HL-60 (cell line): ENCODE data around the gene VPS13C.

Experiments
- DNase-seq, 2 experiments: peaks; one replicate each; pipeline ENCODE4 v3.0.0-alpha.2; 2010 to 2020; ENCODE audit warnings: low read depth in 1 of 2, low spot score in 1 of 2
- H3K27ac ChIP-seq: fragments of 250-450 bp; sonication (Bioruptor Pico); replicated peaks from 2 replicates; pipeline ENCODE4 v1.5.1; 2020; ENCODE audit warnings: mild to moderate bottlenecking, moderate library complexity
- H3K27me3 ChIP-seq: fragments of 250-450 bp; sonication (Bioruptor Pico); 2 replicates; pipeline ENCODE4 v1.5.1; 2021; ENCODE audit warnings: mild to moderate bottlenecking, moderate library complexity; ENCODE audit not compliant: insufficient read depth, poor library complexity, severe bottlenecking
- H3K4me3 ChIP-seq: replicated peaks from 2 replicates; pipeline ENCODE4 v1.5.1; 2011; ENCODE audit warnings: mild to moderate bottlenecking, control low read depth, low read length; ENCODE audit not compliant: insufficient read depth
- CTCF ChIP-seq: IDR thresholded peaks from one replicate; pipeline ENCODE4 v1.5.1; 2011; ENCODE audit warnings: low read length, control low read depth, inconsistent platforms; ENCODE audit not compliant: insufficient read depth
- GABPA ChIP-seq: IDR thresholded peaks from 2 replicates; pipeline ENCODE4 v1.6.1; 2012; ENCODE audit warnings: low read depth
- POLR2AphosphoS5 ChIP-seq: IDR thresholded peaks from 2 replicates; pipeline ENCODE4 v1.6.1; 2012; ENCODE audit warnings: low read depth
- REST ChIP-seq: IDR thresholded peaks from 2 replicates; pipeline ENCODE4 v1.6.1; 2012; ENCODE audit warnings: low read depth; ENCODE audit not compliant: insufficient replicate concordance
- SPI1 ChIP-seq: IDR thresholded peaks from 2 replicates; pipeline ENCODE4 v1.6.1; 2012; ENCODE audit warnings: low read depth, mild to moderate bottlenecking, borderline replicate concordance

Gene VPS13C

GRCh38 chr15:61815356-61816083 is 244.7 kb downstream of the VPS13C start:
- Histone ChIP-seq H3K27me3 (no peaks in the 10 kb centered on the region), H3K4me3 (no peak overlapping the region), H3K27ac (no peak overlapping the region)
- TF ChIP-seq REST (no peak), CTCF (no peak), POLR2AphosphoS5 (no peak), SPI1 (no peak), GABPA (no peak)
- no peak for DNase-seq

DNA sequence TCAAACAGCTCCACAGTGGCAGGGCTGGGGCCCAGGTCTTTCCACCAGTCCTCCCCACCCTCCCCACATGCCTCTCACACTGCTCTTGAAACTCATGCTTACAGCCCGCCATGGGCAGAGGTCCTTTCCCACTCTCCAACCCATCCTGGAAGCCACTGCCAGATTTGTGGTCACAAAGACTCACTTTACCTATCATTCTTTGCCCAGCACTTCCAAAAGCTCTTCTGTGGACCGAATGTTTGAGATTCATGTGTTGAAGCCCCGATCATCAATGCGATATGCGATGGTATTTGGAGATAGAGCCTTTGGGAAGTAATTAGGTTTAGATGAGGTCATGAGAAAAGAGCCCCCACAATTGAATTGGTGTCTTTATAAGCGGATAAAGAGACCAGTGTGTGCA is 247.8 kb downstream of the VPS13C start:
- Histone ChIP-seq H3K4me3 (no peak overlapping the region), H3K27ac (no peak overlapping the region), H3K27me3 (no peaks in the 10 kb centered on the region)
- no peak for DNase-seq
- TF ChIP-seq SPI1, result no peak
- no peak for TF ChIP-seq REST
- no peak for TF ChIP-seq CTCF
- no peak for TF ChIP-seq GABPA
- no peak for TF ChIP-seq POLR2AphosphoS5

DNA sequence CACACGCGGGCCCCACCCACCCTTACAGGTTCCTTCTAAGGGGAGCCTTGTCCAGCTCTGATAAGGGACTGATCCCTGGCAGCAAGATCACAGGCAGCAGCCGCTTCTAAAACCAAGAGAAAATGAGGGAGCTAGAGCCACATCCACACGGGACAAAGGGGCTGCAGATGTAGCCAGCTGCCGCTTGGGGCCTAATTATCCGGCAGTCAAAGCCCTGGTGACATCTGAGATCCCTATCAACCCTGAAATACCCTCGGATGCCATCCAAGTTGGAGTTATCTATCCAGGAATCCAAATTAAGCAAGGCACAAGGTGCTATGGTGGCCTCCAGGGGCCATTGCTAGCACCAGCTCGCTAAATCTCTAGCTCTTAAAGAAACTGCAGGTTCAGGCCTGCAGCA is 248.3 kb downstream of the VPS13C start:
- no peak for TF ChIP-seq CTCF
- TF ChIP-seq GABPA, result no peak
- no peak for TF ChIP-seq REST
- no peak for TF ChIP-seq SPI1
- no peak for TF ChIP-seq POLR2AphosphoS5
- no peaks in the 10 kb centered on the region for H3K27me3 ChIP-seq
- H3K4me3 ChIP-seq, result no peak overlapping the region
- DNase-seq, result no peak
- no peak overlapping the region for H3K27ac ChIP-seq
